Measurements from ENCODE around the gene BHLHE23. TPM values are rescaled to one million over a fixed set of nuclear protein-coding genes. Genes with fewer than 3 reads are reported as not detected.

The BHLHE23 gene
- total RNA-seq, 2 donors from 2014 or later: not detected

GRCh38 chr20:62969179-62969760 lies 37.5 kb downstream of the BHLHE23 start:
- peaks cover 11 to 15% of the 10 kb centered on the region in 2 donors for H3K4me1 Mint-ChIP-seq (ENCODE audit: low read depth in 2 of 2)
- no peak overlapping the region for H3K27ac Mint-ChIP-seq
- H3K27me3 Mint-ChIP-seq: peaks cover 14 to 20% of the 10 kb centered on the region in 2 donors
- no peaks in the 10 kb centered on the region for H3K9me3 Mint-ChIP-seq
- no peak for ATAC-seq
- H3K4me3 Mint-ChIP-seq: no peak overlapping the region
- no peak for DNase-seq (ENCODE audit: low spot score)
- H3K36me3 Mint-ChIP-seq: no peaks in the 10 kb centered on the region

GRCh38 chr20:62968378-62969178 lies 38.2 kb downstream of the BHLHE23 start:
- Mint-ChIP-seq H3K27me3 (peaks cover 14 to 18% of the 10 kb centered on the region in 2 donors), H3K27ac (no peak overlapping the region), H3K9me3 (no peaks in the 10 kb centered on the region), H3K4me3 (no peak overlapping the region), H3K36me3 (no peaks in the 10 kb centered on the region), H3K4me1 (ENCODE audit: low read depth in 2 of 2) (peaks cover 11 to 15% of the 10 kb centered on the region in 2 donors)
- no peak for DNase-seq (ENCODE audit: low spot score)
- no peak for ATAC-seq

- Mint-ChIP-seq H3K9me3 (no peaks in the 10 kb centered on the region), H3K4me3 (no peak overlapping the region), H3K27me3 (peaks cover 14 to 18% of the 10 kb centered on the region in 2 donors), H3K36me3 (no peaks in the 10 kb centered on the region), H3K27ac (no peak overlapping the region), H3K4me1 (ENCODE audit: low read depth in 2 of 2) (peaks cover 11 to 15% of the 10 kb centered on the region in 2 donors)
- no peak for ATAC-seq
- no peak for DNase-seq (ENCODE audit: low spot score)
Measured at GRCh38 chr20:62967628-62968351, 39.0 kb downstream of the BHLHE23 start.

GRCh38 chr20:62967149-62967501 lies 39.6 kb downstream of the BHLHE23 start:
- Mint-ChIP-seq H3K36me3 (no peaks in the 10 kb centered on the region), H3K4me3 (no peak overlapping the region), H3K9me3 (no peaks in the 10 kb centered on the region), H3K27me3 (peaks cover 10 to 12% of the 10 kb centered on the region in 2 donors), H3K4me1 (ENCODE audit: low read depth in 2 of 2) (peaks cover 7 to 10% of the 10 kb centered on the region in 2 donors), H3K27ac (no peak overlapping the region)
- DNase-seq (ENCODE audit: low spot score) (no peak), ATAC-seq (no peak)

- DNase-seq (ENCODE audit: low spot score): no peak
- Mint-ChIP-seq H3K27me3 (peaks cover 3 to 6% of the 10 kb centered on the region in 2 donors), H3K36me3 (no peaks in the 10 kb centered on the region), H3K4me1 (ENCODE audit: low read depth in 2 of 2) (peaks cover under 1 to 3% of the 10 kb centered on the region in 2 donors), H3K4me3 (no peak overlapping the region), H3K9me3 (no peaks in the 10 kb centered on the region), H3K27ac (no peak overlapping the region)
- no peak for ATAC-seq
Measured at GRCh38 chr20:62966212-62967148, 40.3 kb downstream of the BHLHE23 start.

GRCh38 chr20:62965363-62965771 lies 41.4 kb downstream of the BHLHE23 start:
- no peaks in the 10 kb centered on the region for H3K36me3 Mint-ChIP-seq
- no peaks in the 10 kb centered on the region for H3K4me1 Mint-ChIP-seq (ENCODE audit: low read depth in 2 of 2)
- H3K4me3 Mint-ChIP-seq: no peak overlapping the region
- no peaks in the 10 kb centered on the region for H3K9me3 Mint-ChIP-seq
- no peak overlapping the region for H3K27ac Mint-ChIP-seq
- H3K27me3 Mint-ChIP-seq: no peaks in the 10 kb centered on the region
- DNase-seq (ENCODE audit: low spot score) (no peak), ATAC-seq (no peak)

- Mint-ChIP-seq H3K27me3 (no peaks in the 10 kb centered on the region), H3K36me3 (no peaks in the 10 kb centered on the region), H3K4me3 (no peak overlapping the region), H3K9me3 (no peaks in the 10 kb centered on the region), H3K27ac (no peak overlapping the region), H3K4me1 (ENCODE audit: low read depth in 2 of 2) (peaks cover 4% of the 10 kb centered on the region in 2 donors)
- DNase-seq (ENCODE audit: low spot score) (no peak), ATAC-seq (no peak)
Measured at GRCh38 chr20:62964700-62965099, 42.1 kb downstream of the BHLHE23 start.

GRCh38 chr20:62963614-62964397 lies 43.0 kb downstream of the BHLHE23 start:
- Mint-ChIP-seq H3K36me3 (no peaks in the 10 kb centered on the region), H3K4me1 (ENCODE audit: low read depth in 2 of 2) (peaks cover 4 to 5% of the 10 kb centered on the region in 2 donors), H3K9me3 (no peaks in the 10 kb centered on the region), H3K27ac (no peak overlapping the region), H3K27me3 (no peaks in the 10 kb centered on the region), H3K4me3 (no peak overlapping the region)
- DNase-seq (ENCODE audit: low spot score) (no peak), ATAC-seq (no peak)

GRCh38 chr20:62962891-62963613 lies 43.7 kb downstream of the BHLHE23 start:
- H3K36me3 Mint-ChIP-seq: no peaks in the 10 kb centered on the region
- no peak overlapping the region for H3K4me3 Mint-ChIP-seq
- DNase-seq (ENCODE audit: low spot score): no peak
- H3K4me1 Mint-ChIP-seq (ENCODE audit: low read depth in 2 of 2): peaks cover 4 to 5% of the 10 kb centered on the region in 2 donors
- ATAC-seq: no peak
- no peak overlapping the region for H3K27ac Mint-ChIP-seq
- H3K27me3 Mint-ChIP-seq: no peaks in the 10 kb centered on the region
- H3K9me3 Mint-ChIP-seq: no peaks in the 10 kb centered on the region

- Mint-ChIP-seq H3K4me3 (no peak overlapping the region), H3K36me3 (no peaks in the 10 kb centered on the region), H3K9me3 (no peaks in the 10 kb centered on the region), H3K27me3 (no peaks in the 10 kb centered on the region), H3K27ac (no peak overlapping the region), H3K4me1 (ENCODE audit: low read depth in 2 of 2) (peaks cover 4 to 5% of the 10 kb centered on the region in 2 donors)
- no peak for DNase-seq (ENCODE audit: low spot score)
- ATAC-seq: no peak
Measured at GRCh38 chr20:62962221-62962879, 44.4 kb downstream of the BHLHE23 start.

- DNase-seq (ENCODE audit: low spot score) (no peak), ATAC-seq (no peak)
- no peak overlapping the region for H3K27ac Mint-ChIP-seq
- no peaks in the 10 kb centered on the region for H3K27me3 Mint-ChIP-seq
- no peak overlapping the region for H3K4me3 Mint-ChIP-seq
- no peaks in the 10 kb centered on the region for H3K36me3 Mint-ChIP-seq
- no peaks in the 10 kb centered on the region for H3K9me3 Mint-ChIP-seq
- peaks cover 4 to 5% of the 10 kb centered on the region in 2 donors for H3K4me1 Mint-ChIP-seq (ENCODE audit: low read depth in 2 of 2)
Measured at GRCh38 chr20:62961799-62962198, 45.0 kb downstream of the BHLHE23 start.

GRCh38 chr20:62961310-62961783 lies 45.4 kb downstream of the BHLHE23 start:
- Mint-ChIP-seq H3K27me3 (no peaks in the 10 kb centered on the region), H3K4me3 (no peak overlapping the region), H3K27ac (no peak overlapping the region), H3K36me3 (no peaks in the 10 kb centered on the region), H3K9me3 (no peaks in the 10 kb centered on the region), H3K4me1 (ENCODE audit: low read depth in 2 of 2) (peaks cover 4 to 5% of the 10 kb centered on the region in 2 donors)
- DNase-seq (ENCODE audit: low spot score) (no peak), ATAC-seq (no peak)
